Measurements from ENCODE around the gene OBI1. TPM values are rescaled to one million over a fixed set of nuclear protein-coding genes. Genes with fewer than 3 reads are reported as not detected.

OBI1 gene
- polyA plus RNA-seq, 1 donor from 2014 or later, result 9.8 TPM

DNA sequence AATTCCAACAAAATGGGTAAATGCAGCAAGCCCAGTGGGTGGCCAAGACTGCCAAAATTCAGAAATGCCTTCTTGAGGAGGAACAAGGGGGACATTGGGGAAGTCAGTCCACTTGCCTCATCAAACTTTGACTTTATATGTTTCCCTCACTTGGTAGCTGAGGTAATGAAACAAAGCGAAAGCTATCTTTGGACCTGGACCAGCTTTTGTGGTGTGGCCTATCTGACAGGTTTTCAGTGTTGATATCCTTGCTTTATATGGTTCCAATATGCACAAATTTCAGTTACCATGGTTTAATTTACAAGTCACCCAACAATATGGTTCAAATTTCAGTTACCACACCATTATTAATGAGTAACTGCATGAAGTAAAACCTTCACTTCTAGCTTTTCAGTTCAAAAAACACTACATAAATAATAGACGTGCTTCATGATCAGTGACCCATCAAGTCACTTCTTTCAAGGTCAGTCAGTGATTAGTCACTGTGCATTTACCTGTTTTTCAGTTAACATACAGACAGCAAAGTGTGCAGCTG is 38.0 kb downstream of the OBI1 start:
- H3K27me3 Mint-ChIP-seq, result no peaks in the 10 kb centered on the region
- H3K9me3 Mint-ChIP-seq, result no peaks in the 10 kb centered on the region
- peaks cover 30% of the 10 kb centered on the region for H3K36me3 Mint-ChIP-seq
- H3K4me3 Mint-ChIP-seq, result no peak overlapping the region
- H3K4me1 Mint-ChIP-seq, result peaks cover 0 to 4% (median 3%) of the 10 kb centered on the region in 3 donors
- no peak overlapping the region for H3K27ac Mint-ChIP-seq

DNA sequence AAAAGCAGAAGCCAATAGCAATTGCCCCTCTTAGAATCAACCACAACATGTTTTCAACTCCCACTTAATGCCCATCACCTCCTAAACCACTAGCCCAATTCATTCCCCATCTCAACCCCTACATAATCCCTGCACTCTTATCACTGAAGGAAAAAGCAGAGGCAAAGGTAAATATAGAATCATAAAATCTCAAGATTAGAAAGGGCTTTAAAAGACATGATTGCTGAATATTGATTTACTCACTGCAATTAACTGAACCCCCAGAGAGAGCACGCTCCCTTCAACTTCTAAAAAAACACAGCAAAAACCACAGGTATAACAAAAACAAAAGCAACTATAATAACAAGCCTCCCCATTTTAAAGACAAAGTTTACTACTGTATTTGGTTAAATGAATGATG is 40.5 kb downstream of the OBI1 start:
- Mint-ChIP-seq H3K36me3 (peaks cover 36% of the 10 kb centered on the region), H3K27me3 (no peaks in the 10 kb centered on the region), H3K4me3 (no peak overlapping the region), H3K27ac (no peak overlapping the region), H3K9me3 (no peaks in the 10 kb centered on the region), H3K4me1 (peaks cover 0 to 1% (median 0%) of the 10 kb centered on the region in 3 donors)

GRCh38 chr13:78611040-78611439 is 47.9 kb downstream of the OBI1 start:
- H3K9me3 Mint-ChIP-seq, result peaks cover 0 to 12% (median 0%) of the 10 kb centered on the region in 3 donors
- H3K4me1 Mint-ChIP-seq, result peaks cover 4 to 28% (median 10%) of the 10 kb centered on the region in 3 donors
- peaks cover 8% of the 10 kb centered on the region for H3K36me3 Mint-ChIP-seq
- no peak overlapping the region for H3K4me3 Mint-ChIP-seq
- H3K27me3 Mint-ChIP-seq, result peaks cover 41% of the 10 kb centered on the region
- no peak overlapping the region for H3K27ac Mint-ChIP-seq

DNA sequence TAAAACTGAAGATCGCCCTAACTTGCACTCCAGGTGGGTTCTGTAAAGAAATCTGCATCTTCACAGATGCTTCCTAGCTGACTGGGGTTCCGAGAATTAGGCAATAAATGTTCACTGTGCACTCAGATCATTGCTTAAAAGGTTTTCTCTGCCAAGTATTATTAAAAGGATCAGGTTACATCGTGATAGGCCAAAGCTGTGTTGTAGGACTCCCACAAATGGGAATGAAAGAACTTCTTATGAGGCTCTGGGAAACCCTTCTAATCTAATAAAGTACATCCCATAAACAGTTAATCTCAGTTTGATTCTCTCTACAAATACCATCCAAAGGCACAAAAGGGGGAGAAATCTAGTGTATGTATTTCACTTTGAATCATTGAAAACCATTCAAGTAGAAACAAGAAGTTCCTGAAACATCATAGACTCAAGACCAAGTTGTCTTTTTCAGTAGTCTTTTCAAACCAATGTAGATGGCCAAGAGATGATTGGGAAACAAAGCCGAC is 48.5 kb downstream of the OBI1 start:
- Mint-ChIP-seq H3K4me1 (peaks cover 4 to 28% (median 12%) of the 10 kb centered on the region in 3 donors), H3K27me3 (peaks cover 47% of the 10 kb centered on the region), H3K9me3 (peaks cover 0 to 12% (median 0%) of the 10 kb centered on the region in 3 donors), H3K27ac (peak overlapping the region in 2 of 3 donors; percentile 13 to 22), H3K4me3 (peak overlapping the region in 3 of 4 donors; percentile 9 to 58 (median 9)), H3K36me3 (peaks cover 5% of the 10 kb centered on the region)

- Mint-ChIP-seq H3K27ac (peak overlapping the region; percentile 13 to 63 (median 22)), H3K9me3 (peaks cover 0 to 12% (median 0%) of the 10 kb centered on the region in 3 donors), H3K4me1 (peaks cover 3 to 28% (median 14%) of the 10 kb centered on the region in 3 donors), H3K4me3 (peak overlapping the region; percentile 9 to 91 (median 84)), H3K27me3 (peaks cover 54% of the 10 kb centered on the region), H3K36me3 (peaks cover 2% of the 10 kb centered on the region)
Observed at GRCh38 chr13:78609464-78610205, 49.3 kb downstream of the OBI1 start.

- peak overlapping the region; percentile 9 to 91 (median 84) for H3K4me3 Mint-ChIP-seq
- peak overlapping the region; percentile 63 to 71 (median 64) for H3K27ac Mint-ChIP-seq
- H3K4me1 Mint-ChIP-seq, result peaks cover 3 to 33% (median 18%) of the 10 kb centered on the region in 3 donors
- H3K36me3 Mint-ChIP-seq, result peaks cover 1% of the 10 kb centered on the region
- peaks cover 55% of the 10 kb centered on the region for H3K27me3 Mint-ChIP-seq
- H3K9me3 Mint-ChIP-seq, result peaks cover 0 to 12% (median 0%) of the 10 kb centered on the region in 3 donors
Observed at GRCh38 chr13:78608688-78609463, 50.1 kb downstream of the OBI1 start.

- Mint-ChIP-seq H3K9me3 (peaks cover 0 to 12% (median 0%) of the 10 kb centered on the region in 3 donors), H3K4me3 (peak overlapping the region in 3 of 4 donors; percentile 9 to 88 (median 82)), H3K27ac (peak overlapping the region; percentile 26 to 71 (median 64)), H3K4me1 (peaks cover 8 to 33% (median 20%) of the 10 kb centered on the region in 3 donors), H3K36me3 (peaks cover 1% of the 10 kb centered on the region), H3K27me3 (peaks cover 61% of the 10 kb centered on the region)
Observed at GRCh38 chr13:78608252-78608687, 50.7 kb downstream of the OBI1 start.

DNA sequence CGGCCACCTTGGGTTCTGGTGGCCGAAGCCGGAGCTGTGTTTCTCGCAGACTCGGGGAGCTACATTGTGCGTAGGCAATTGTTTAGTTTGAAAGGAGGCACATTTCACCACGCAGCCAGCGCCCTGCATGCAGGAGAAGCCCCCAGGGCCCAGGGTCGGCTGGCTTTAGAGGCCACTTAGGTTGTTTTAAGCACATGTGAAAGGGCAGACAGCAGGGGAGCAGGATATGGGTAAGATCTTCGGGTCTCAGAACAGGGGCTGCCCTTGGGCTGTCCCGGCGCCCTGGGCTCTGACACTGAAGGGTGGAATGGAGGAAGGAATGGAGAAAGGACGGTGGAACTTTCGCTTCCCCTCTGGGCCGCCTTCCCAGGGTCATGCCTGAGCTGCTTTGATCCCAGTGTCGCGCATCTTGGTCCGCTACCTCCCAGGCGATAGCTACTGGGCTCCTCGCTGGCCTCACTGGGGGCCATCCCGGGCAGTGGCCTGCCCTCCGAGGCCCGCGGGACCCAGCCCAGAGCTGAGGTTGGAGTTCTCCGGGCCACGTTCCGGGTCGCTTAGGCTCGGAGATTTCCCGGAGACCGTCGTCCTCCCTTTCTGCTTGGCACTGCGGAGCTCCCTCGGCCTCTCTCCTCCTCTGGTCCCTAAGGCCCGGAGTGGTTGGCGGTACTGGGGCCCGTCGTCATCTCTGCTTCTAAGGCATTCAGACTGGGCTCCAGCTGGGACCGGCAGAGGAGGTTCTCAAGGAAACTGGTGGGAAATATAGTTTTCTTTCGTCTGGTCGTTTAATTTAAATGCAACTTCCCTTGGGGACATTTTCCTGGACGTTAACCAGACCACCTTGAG is 51.3 kb downstream of the OBI1 start:
- Mint-ChIP-seq H3K36me3 (peaks cover 1% of the 10 kb centered on the region), H3K4me3 (peak overlapping the region in 2 of 4 donors; percentile 72 to 88), H3K9me3 (peaks cover 0 to 14% (median 0%) of the 10 kb centered on the region in 3 donors), H3K27ac (peak overlapping the region; percentile 63 to 83 (median 64)), H3K4me1 (peaks cover 11 to 36% (median 22%) of the 10 kb centered on the region in 3 donors), H3K27me3 (peaks cover 64% of the 10 kb centered on the region)

DNA sequence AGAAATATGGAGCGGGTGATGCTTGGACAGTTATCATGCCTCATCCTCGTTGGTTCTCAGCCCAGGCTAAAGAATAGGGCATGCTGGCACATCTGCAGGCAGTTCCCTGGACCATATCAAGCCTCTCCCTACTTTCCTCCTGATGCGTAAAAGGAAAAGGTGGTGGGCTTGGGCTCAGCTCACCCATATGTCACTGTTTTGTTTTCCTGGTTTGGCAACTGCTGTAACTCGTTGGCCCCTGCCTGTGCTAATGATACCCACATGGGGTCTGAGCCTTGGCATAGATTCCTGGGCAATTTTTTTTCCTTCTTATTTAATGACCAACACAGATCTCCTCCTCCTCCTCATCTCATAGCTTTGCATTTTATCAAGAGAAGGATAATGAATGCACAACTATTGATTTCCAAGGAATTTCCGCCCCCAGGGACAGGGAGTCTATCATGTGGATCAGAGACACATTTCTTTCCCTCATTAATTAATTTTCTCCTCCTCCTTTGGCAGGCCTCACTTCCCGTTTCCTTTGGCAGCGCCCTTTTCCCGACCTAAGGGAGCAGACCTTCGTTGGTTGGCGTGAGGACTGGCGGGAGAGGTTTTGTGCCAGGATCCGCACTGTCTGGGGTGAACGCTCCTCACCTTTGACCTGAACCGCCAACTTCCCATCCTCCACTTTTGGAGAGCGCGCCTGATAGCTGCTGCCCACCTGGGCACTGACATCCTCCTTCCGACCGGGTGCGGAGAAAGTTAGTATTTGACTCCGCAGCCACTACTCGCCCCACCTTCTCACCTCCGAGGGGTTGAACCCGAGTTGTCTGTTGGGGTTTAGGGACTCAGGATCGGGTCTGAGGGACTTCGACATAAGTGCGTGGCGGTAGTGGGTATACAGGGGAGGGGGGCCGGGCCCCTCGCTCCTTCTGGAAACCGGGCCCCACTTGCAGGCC is 52.2 kb downstream of the OBI1 start:
- Mint-ChIP-seq H3K36me3 (peaks cover 1% of the 10 kb centered on the region), H3K9me3 (peaks cover 0 to 14% (median 0%) of the 10 kb centered on the region in 3 donors), H3K27ac (peak overlapping the region; percentile 64 to 85 (median 83)), H3K27me3 (peaks cover 69% of the 10 kb centered on the region), H3K4me1 (peaks cover 15 to 41% (median 26%) of the 10 kb centered on the region in 3 donors), H3K4me3 (peak overlapping the region in 3 of 4 donors; percentile 60 to 72 (median 67))

GRCh38 chr13:78604782-78605611 is 54.0 kb downstream of the OBI1 start:
- Mint-ChIP-seq H3K27me3 (peaks cover 75% of the 10 kb centered on the region), H3K27ac (peak overlapping the region; percentile 35 to 98 (median 83)), H3K36me3 (peaks cover 1% of the 10 kb centered on the region), H3K4me3 (peak overlapping the region in 2 of 4 donors; percentile 34 to 72), H3K9me3 (peaks cover 0 to 15% (median 0%) of the 10 kb centered on the region in 3 donors), H3K4me1 (peaks cover 23 to 38% (median 29%) of the 10 kb centered on the region in 3 donors)

- Mint-ChIP-seq H3K27ac (peak within 1 kb of the TSS; percentile 83 to 98 (median 90)), H3K36me3 (peaks cover 1% of the 10 kb centered on the region), H3K9me3 (peaks cover 0 to 18% (median 0%) of the 10 kb centered on the region in 3 donors), H3K27me3 (peaks cover 76% of the 10 kb centered on the region), H3K4me1 (peaks cover 23 to 31% (median 27%) of the 10 kb centered on the region in 3 donors), H3K4me3 (peak within 1 kb of the TSS; percentile 72 to 93 (median 84))
Observed at GRCh38 chr13:78603240-78603957, 55.6 kb downstream of the OBI1 start, which contains the start of gene POU4F1. TSS of gene POU4F1 (minus strand) at chr13:78603552. CDS start at chr13:78603326, 226 bp downstream.
